ENCODE measurements around the gene DNER.
"Not testable (repeated sequence)": the region's sequence is repeated elsewhere in the genome, so short reads cannot be mapped to it uniquely, and the experiment has no call there.

Gene DNER

DNA sequence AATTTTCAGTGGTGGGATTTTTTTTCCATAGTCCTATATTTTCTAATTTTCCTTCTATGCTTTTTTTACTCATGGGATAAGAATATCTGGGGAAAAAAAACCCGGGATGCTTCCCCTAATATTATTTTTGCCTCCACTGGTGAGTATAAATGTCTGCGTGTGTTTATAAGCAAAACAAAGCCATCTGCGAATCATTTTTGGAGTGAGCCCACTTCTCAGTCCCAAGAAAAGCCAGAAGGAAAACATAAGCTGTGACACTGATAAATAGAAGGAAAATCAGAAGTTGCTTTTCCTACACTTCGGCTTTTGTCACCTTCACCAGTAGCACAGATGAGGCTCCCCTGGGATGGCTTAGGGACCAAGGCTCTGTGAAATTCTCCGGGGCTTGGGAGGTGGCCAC, 308.6 kb downstream of the DNER start:
- in situ Hi-C loops (cut with HindIII; ENCODE audit: low pct_ligation_motif_present, low pct_unique_long_range_greater_than_20kb, low sequenced_read_pairs): loop anchor here (25.0 kb wide), 1 partner anchor 182 kb away; no protein-coding TSS in a partner anchor
- no peak for DNase-seq

GRCh38 chr2:229403296-229403695, 311.1 kb downstream of the DNER start:
- in situ Hi-C loops (cut with HindIII; ENCODE audit: low pct_ligation_motif_present, low pct_unique_long_range_greater_than_20kb, low sequenced_read_pairs): loop anchor here (25.0 kb wide), 1 partner anchor 184 kb away; no protein-coding TSS in a partner anchor

GRCh38 chr2:229401171-229401865, 313.0 kb downstream of the DNER start:
- DNase-seq: no peak
- in situ Hi-C loops (cut with HindIII; ENCODE audit: low pct_ligation_motif_present, low pct_unique_long_range_greater_than_20kb, low sequenced_read_pairs): loop anchor here (25.0 kb wide), 1 partner anchor 186 kb away; no protein-coding TSS in a partner anchor

More at GRCh38 chr2:229403296-229403695, 311.1 kb downstream of the DNER start:
- no peak for DNase-seq

GRCh38 chr2:229393926-229394325, 320.4 kb downstream of the DNER start:
- in situ Hi-C loops (cut with HindIII; ENCODE audit: low pct_ligation_motif_present, low pct_unique_long_range_greater_than_20kb, low sequenced_read_pairs): no loop called here

DNA sequence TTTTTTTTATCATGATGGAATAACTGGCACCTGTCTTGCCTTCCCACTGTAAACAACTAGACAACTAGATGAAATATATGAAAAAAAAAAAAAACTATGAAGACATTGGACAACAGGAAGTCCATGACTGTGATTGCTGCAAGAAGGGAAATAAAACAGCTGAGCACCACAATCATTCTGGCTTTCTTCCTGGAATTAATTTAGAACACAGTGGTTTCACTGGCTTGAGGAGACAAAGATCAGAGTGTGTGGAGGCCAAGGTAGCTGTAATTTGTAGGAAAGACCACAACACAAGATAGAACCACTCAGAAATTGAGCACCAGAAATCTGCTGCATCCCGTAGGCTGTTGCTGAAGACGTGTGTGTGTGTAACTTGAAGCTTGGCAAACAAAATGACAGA, 322.2 kb downstream of the DNER start:
- DNase-seq: no peak
- in situ Hi-C loops (cut with HindIII; ENCODE audit: low pct_ligation_motif_present, low pct_unique_long_range_greater_than_20kb, low sequenced_read_pairs): no loop called here

More at GRCh38 chr2:229393926-229394325, 320.4 kb downstream of the DNER start:
- DNase-seq: no peak

- no peak for DNase-seq
- in situ Hi-C loops (cut with HindIII; ENCODE audit: low pct_ligation_motif_present, low pct_unique_long_range_greater_than_20kb, low sequenced_read_pairs): no loop called here
These were observed 325.6 kb downstream of the DNER start for GRCh38 chr2:229388731-229389130.

DNA sequence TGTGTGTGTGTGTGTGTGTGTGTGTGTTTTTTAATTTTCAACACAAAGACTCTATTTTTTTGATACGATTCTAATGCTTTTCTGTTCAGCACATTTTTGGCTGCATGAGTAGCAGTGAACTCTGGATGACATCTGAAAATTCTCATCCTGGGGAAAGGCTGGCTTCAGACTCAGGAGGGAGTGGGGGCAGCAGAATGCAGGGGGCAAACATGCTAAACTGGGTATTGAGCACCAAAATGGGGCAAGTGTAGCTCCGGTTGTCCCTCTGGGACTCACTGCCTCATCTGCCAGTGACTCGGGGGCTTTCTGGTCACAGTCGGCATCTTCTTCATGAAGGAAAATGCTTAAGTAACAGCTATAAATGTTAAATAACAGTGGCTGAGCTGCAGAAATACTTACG, 326.5 kb downstream of the DNER start:
- no peak for DNase-seq
- in situ Hi-C loops (cut with HindIII; ENCODE audit: low pct_ligation_motif_present, low pct_unique_long_range_greater_than_20kb, low sequenced_read_pairs): no loop called here

- DNase-seq: no peak
- in situ Hi-C loops (cut with HindIII; ENCODE audit: low pct_ligation_motif_present, low pct_unique_long_range_greater_than_20kb, low sequenced_read_pairs): no loop called here
These were observed 334.2 kb downstream of the DNER start for GRCh38 chr2:229380101-229380625.

GRCh38 chr2:229378386-229378785, 336.0 kb downstream of the DNER start:
- in situ Hi-C loops (cut with HindIII; ENCODE audit: low pct_ligation_motif_present, low pct_unique_long_range_greater_than_20kb, low sequenced_read_pairs): no loop called here
- DNase-seq: no peak

GRCh38 chr2:229376866-229377265, 337.5 kb downstream of the DNER start:
- DNase-seq: no peak
- in situ Hi-C loops (cut with HindIII; ENCODE audit: low pct_ligation_motif_present, low pct_unique_long_range_greater_than_20kb, low sequenced_read_pairs): no loop called here

DNA sequence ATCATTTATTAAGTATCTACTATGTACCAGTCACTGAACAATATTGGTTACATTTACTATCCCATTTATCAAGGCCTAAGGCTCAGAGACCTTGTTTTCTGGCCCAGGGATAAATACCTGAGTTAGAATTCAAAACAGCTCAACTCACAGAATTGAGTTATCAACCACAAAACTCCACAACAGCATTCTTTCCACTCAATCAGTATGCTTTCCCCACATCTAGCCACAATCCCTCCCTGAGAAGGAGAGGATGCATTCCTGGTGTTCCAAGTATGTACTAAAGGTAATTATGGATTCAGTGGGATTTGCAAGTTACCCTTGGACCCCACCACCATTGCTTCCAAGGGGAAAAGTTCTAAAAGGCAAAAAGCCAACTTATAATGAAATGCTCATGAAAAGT, 339.1 kb downstream of the DNER start:
- in situ Hi-C loops (cut with HindIII; ENCODE audit: low pct_ligation_motif_present, low pct_unique_long_range_greater_than_20kb, low sequenced_read_pairs): no loop called here
- no peak for DNase-seq

GRCh38 chr2:229373311-229373710, 341.0 kb downstream of the DNER start:
- in situ Hi-C loops (cut with HindIII; ENCODE audit: low pct_ligation_motif_present, low pct_unique_long_range_greater_than_20kb, low sequenced_read_pairs); DNase-seq: not testable (repeated sequence)

DNA sequence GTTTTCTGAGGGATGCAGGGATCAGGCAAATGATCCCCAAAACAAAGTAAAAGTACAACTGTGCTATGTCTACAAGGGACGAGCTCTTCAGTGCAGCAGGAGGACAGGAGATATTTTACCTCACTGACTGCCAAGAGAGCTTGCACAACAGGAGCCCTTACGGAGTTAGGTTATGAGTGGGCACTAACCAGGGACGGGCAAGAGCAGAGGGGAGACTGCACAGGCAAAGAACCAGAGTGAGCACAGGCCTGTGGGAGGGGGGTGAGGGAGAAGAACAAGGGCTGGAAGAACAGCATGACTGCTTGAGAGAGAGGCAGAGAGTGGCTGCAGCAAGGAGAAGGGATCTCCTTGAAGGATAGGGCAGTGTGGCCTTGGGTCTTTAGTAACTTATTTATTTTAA, 342.1 kb downstream of the DNER start:
- in situ Hi-C loops (cut with HindIII; ENCODE audit: low pct_ligation_motif_present, low pct_unique_long_range_greater_than_20kb, low sequenced_read_pairs): no loop called here
- DNase-seq: no peak

GRCh38 chr2:229371086-229371485, 343.3 kb downstream of the DNER start:
- in situ Hi-C loops (cut with HindIII; ENCODE audit: low pct_ligation_motif_present, low pct_unique_long_range_greater_than_20kb, low sequenced_read_pairs): no loop called here

GRCh38 chr2:229370509-229370908, 343.8 kb downstream of the DNER start:
- no peak for DNase-seq
- in situ Hi-C loops (cut with HindIII; ENCODE audit: low pct_ligation_motif_present, low pct_unique_long_range_greater_than_20kb, low sequenced_read_pairs): no loop called here

More at GRCh38 chr2:229371086-229371485, 343.3 kb downstream of the DNER start:
- DNase-seq: no peak

GRCh38 chr2:229363185-229363814, 351.1 kb downstream of the DNER start:
- no peak for DNase-seq
- in situ Hi-C loops (cut with HindIII; ENCODE audit: low pct_ligation_motif_present, low pct_unique_long_range_greater_than_20kb, low sequenced_read_pairs): no loop called here

GRCh38 chr2:229350883-229351282, 363.5 kb downstream of the DNER start:
- DNase-seq: peak; percentile 13
- in situ Hi-C loops (cut with HindIII; ENCODE audit: low pct_ligation_motif_present, low pct_unique_long_range_greater_than_20kb, low sequenced_read_pairs): no loop called here

DNA sequence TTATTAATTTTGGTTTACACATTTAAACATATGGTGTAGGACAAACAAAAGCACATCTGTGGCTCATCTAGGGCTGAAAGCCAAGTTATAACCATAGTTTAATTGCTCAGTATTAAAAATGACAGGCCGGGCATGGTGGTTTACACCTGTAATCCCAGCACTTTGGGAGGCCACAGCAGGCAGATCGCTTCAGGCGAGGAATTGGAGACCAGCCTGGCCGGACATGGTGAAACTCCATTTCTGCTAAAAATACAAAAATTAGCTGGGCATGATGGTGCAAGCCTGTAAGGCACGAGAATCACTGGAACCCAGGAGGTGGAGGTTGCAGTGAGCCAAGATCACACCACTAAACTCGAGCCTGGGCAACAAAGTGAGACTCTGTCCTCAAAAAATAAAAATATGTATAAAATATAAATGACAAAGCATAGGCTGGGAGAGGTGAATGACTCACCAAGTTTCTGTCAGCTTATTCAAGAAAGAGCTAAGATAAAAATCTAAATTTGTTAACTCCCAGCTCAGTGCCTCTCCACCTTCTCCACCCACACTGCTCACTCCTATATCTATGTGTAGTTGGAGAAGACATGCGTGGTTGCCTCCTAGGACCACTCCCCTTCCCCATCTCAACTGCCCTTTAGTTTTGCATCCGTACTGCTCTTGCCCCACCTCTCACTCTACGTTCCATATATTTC, 364.1 kb downstream of the DNER start:
- DNase-seq: no peak
- in situ Hi-C loops (cut with HindIII; ENCODE audit: low pct_ligation_motif_present, low pct_unique_long_range_greater_than_20kb, low sequenced_read_pairs): no loop called here

DNA sequence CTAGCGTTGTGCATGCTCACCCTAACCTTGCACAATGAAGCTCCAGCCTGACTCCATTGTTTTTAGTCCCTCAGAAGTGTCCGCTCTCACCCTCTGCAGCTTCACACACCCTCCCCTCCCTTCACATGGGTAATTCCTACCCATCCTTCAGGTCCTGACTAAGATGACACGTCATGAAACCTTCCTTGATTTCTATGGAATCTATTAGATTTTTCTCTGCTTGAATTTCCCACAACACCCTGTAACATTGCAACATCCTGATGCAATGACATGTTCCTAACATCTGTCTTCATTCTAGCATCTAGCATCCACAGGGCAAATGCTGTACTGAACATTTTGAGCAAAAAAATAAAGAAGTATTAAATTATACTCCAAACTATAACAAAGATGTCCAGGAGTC, 366.2 kb downstream of the DNER start:
- no peak for DNase-seq
- in situ Hi-C loops (cut with HindIII; ENCODE audit: low pct_ligation_motif_present, low pct_unique_long_range_greater_than_20kb, low sequenced_read_pairs): no loop called here

Measured in ACHN (cell line).